Caki2 (cell line): Measurements from ENCODE around the gene ADD2. TPM values are rescaled to one million over a fixed set of nuclear protein-coding genes. Genes with fewer than 3 reads are reported as not detected.
"Not testable (repeated sequence)": the region's sequence is repeated elsewhere in the genome, so short reads cannot be mapped to it uniquely, and the experiment has no call there.

Experiments used
- DNase-seq: peaks from one replicate; pipeline ENCODE4 v3.0.0-alpha.2; 2015; ENCODE audit warnings: low read depth
- in situ Hi-C: cut with HindIII; loops from 2 replicates; pipeline ENCODE4 v1.10.0; 2016; ENCODE audit warnings: low sequenced_read_pairs, low pct_unique_long_range_greater_than_20kb, mixed read lengths
- total RNA-seq: library from RNA; depleted of rRNA; stranded (reverse); fragments of >200 nt; shearing (Covaris generic); gene quantifications from 2 replicates; pipeline ENCODE4 v1.2.3, GENCODE V29; 2014; ENCODE audit warnings: low replicate concordance

ADD2 gene
- total RNA-seq, 1 experiment from 2014 or later, result 3.8 TPM

GRCh38 chr2:70757966-70758365 is 10.0 kb downstream of the ADD2 start:
- in situ Hi-C loops, result no loop called here
- DNase-seq, result no peak

GRCh38 chr2:70757360-70757759 is 10.6 kb downstream of the ADD2 start:
- no peak for DNase-seq
- in situ Hi-C loops, result no loop called here

- in situ Hi-C loops, result no loop called here
- no peak for DNase-seq
These were observed 11.9 kb downstream of the ADD2 start for GRCh38 chr2:70756128-70756527.

DNA sequence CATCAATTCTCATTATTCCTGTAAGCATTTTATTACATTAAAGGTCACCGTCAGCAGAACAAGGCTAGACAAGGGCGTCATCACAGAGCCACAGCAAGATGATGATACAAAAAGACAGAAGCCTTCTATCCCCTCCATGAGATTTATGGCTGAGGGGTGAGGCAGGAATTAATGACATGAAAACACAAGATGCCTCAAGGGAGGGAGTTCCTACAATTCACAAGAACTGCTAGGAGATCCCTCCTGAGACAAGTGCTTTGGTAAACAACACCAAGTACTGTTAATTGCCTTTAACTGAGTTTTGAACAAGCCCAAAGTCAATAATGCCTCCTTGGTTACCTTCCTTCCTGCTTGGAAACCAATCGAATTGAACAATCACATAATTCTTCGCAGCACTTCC is 14.1 kb downstream of the ADD2 start:
- no peak for DNase-seq
- in situ Hi-C loops, result no loop called here

DNA sequence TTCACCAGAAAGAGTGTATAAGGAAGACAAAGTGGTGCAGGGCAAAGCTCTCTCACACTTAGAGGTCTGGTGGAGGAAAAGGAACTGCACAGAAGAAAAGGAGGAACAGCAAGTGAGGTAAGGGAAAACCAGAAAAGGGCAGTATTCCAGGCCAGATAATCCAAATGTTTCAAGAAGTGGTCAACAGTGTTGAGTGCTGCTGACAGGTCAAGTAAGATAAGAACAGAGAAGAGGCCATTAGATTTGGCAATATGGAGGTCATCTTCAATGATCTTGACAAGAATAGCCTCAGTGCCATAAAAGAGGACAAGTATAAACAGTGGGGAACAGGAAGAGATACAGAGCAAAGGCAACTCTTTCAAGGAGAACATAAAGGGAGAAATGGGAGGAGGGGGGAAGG is 15.0 kb downstream of the ADD2 start:
- no peak for DNase-seq
- in situ Hi-C loops, result no loop called here

DNA sequence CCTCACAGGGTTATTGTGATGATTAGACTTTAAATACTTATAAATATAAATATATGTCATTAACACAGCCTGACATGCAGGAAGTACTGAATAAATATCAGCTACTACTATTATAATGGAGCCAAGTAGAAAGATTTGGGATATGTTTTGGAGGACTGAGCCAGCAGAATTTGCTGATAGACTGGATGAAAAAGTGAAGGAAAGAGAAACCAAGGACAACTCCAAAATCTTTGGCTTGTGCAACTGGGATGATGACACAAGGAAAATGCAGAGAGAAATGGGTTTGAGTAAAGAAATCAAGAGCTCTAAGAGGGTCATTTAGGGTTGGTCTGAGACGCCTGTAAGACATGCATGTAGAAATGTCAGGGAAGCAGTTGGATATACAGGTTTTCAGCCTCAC is 15.6 kb downstream of the ADD2 start:
- no peak for DNase-seq
- in situ Hi-C loops, result no loop called here

- in situ Hi-C loops, result no loop called here
- no peak for DNase-seq
These were observed 16.1 kb downstream of the ADD2 start for GRCh38 chr2:70751881-70752280.

DNA sequence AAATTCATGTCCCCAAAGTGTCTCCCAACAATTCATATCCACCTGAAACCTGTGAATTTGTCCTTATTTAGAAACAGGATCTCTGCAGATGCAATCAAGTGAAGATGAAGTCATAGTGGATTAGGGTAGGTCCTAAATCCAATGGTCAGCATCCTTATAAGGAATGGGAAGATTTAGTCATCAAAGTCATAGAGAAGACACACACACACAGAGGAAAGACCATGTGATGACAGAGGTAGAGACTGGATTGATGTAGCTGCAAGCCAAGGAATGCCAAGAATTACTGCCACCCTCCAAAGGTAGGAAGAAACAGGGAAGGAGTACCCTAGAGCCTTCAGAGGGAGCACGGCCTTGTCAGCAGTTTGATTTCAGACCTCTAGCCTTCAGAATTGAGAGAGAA is 17.7 kb downstream of the ADD2 start:
- no peak for DNase-seq
- in situ Hi-C loops, result no loop called here

GRCh38 chr2:70748002-70748784 is 19.8 kb downstream of the ADD2 start:
- no peak for DNase-seq
- in situ Hi-C loops, result no loop called here

GRCh38 chr2:70747284-70747683 is 20.7 kb downstream of the ADD2 start:
- no peak for DNase-seq
- in situ Hi-C loops, result no loop called here

GRCh38 chr2:70746094-70746974 is 21.7 kb downstream of the ADD2 start:
- DNase-seq, result no peak
- in situ Hi-C loops, result no loop called here

GRCh38 chr2:70745276-70745825 is 22.6 kb downstream of the ADD2 start:
- in situ Hi-C loops, result no loop called here
- DNase-seq, result no peak

DNA sequence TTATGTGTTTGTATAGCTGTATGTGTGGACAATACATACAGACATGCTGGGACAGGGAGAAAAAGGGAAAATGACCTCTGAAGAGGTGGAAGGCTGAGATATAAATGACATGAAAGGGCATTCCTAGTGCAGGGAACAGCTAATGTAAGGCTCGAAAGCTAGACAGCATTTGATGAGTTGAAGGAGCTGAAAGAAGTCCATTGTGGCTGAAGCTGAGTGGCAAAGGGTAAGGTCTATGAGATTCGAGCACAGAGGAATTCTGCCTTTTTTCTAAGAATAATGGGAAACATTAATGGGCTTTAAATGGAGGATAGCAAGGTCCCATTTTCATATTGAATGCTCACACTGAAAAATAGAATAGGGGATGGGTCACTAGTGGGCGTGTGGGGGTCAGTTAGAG is 23.6 kb downstream of the ADD2 start:
- DNase-seq, result no peak
- in situ Hi-C loops, result no loop called here

DNA sequence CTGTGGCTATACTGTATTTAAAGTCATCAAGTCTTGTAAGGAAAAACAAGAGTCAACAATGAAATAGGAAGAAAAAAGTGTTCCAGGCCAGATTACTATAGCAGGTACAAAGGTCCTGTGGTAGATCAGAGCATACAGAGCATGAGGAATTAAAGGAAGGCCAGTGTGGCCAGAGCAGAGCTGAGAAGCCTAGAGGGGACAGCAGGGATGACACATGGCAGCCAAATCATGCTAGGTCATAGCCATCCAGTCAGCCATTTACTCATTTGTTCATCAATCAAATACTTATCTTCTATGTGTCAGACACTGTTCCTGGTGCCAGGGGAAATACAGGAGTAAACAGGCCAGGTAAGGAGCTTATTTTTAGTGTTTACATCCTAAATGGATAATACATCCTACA is 24.3 kb downstream of the ADD2 start:
- in situ Hi-C loops, result no loop called here
- DNase-seq, result no peak

DNA sequence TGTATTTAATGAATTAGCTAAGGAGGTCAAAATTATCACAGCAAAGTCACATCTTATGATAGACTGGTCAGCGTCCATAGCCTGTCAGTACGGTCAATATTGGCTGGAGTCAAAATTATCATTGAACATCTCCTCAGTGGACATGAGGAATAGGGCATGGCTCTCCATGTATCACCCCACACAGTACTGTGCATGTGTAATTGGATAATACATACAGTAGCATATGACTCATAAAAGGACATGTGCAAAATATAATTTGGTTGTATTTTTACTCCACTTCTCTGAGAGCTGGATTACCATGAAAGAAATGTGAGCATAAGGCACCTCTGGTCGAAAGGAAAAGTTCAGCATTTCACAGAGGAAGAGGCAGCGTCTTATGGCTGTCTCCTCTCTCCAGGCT is 24.9 kb downstream of the ADD2 start:
- DNase-seq, result no peak
- in situ Hi-C loops, result no loop called here

- in situ Hi-C loops, DNase-seq: not testable (repeated sequence)
These were observed 28.5 kb downstream of the ADD2 start for GRCh38 chr2:70739492-70739891.

DNA sequence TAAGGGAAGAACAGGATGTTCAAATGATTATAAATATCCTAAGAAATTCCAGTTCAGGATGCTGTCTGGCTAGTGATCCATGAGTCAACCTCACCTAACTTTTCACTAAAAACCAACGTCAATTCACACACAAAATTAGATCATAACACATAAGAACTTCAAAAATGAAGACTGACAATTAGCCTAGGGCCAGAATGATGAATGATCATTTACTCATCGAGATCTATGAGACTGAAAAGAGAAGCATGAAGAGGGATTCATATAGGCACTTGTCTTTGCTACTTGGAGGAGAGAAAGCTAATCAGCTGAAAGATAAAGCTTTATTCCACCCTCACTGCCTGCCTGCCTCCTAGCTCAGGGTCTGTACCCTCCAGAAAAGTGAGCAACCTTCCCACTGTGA is 29.8 kb downstream of the ADD2 start:
- DNase-seq, result no peak
- in situ Hi-C loops, result no loop called here

DNA sequence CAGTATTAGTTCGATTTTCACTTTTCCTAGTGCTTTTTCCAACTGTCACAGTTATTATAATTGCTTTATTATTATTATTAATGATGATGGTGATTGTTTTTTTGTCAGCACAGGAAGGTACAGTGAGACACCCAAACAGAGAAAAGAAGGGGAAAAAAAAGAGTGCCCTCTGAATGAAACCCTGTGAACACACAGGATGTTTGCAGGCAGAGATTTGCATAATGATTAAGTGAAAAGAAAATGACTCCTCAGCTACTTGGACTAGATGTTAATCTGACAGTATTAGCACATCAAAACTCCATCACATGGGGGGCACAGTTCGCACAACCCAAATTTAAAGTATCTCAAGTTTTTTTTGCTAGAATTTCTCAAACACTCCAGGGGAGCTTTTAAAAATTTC is 32.9 kb downstream of the ADD2 start:
- no peak for DNase-seq
- in situ Hi-C loops, result no loop called here

GRCh38 chr2:70733646-70734180 is 34.3 kb downstream of the ADD2 start:
- no peak for DNase-seq
- in situ Hi-C loops, result no loop called here
